Measurements from ENCODE around the gene MERTK.
"Not testable (repeated sequence)": the region's sequence is repeated elsewhere in the genome, so short reads cannot be mapped to it uniquely, and the experiment has no call there.

MERTK gene

GRCh38 chr2:112019569-112019982 is 121.2 kb downstream of the MERTK start:
- DNase-seq: no peak

GRCh38 chr2:112020561-112020960 is 122.2 kb downstream of the MERTK start:
- no peak for DNase-seq

GRCh38 chr2:112021290-112021689 is 122.9 kb downstream of the MERTK start:
- DNase-seq: no peak

- no peak for DNase-seq
Measured at GRCh38 chr2:112021781-112022231, 123.4 kb downstream of the MERTK start.

GRCh38 chr2:112023707-112024106 is 125.3 kb downstream of the MERTK start:
- DNase-seq: no peak

- no peak for DNase-seq
Measured at GRCh38 chr2:112024231-112024630, 125.8 kb downstream of the MERTK start.

GRCh38 chr2:112024896-112025491 is 126.6 kb downstream of the MERTK start:
- no peak for DNase-seq

GRCh38 chr2:112026509-112026908 is 128.1 kb downstream of the MERTK start:
- no peak for DNase-seq

GRCh38 chr2:112027767-112028166 is 129.4 kb downstream of the MERTK start:
- DNase-seq: no peak

GRCh38 chr2:112029164-112029563 is 130.8 kb downstream of the MERTK start:
- no peak for DNase-seq

- peak; percentile 79 for DNase-seq
Measured at GRCh38 chr2:112031473-112032223, 133.2 kb downstream of the MERTK start.

- no peak for DNase-seq
Measured at GRCh38 chr2:112032224-112032586, 133.8 kb downstream of the MERTK start.

GRCh38 chr2:112032689-112033465 is 134.5 kb downstream of the MERTK start:
- peak; percentile 37 for DNase-seq

- DNase-seq: no peak
Measured at GRCh38 chr2:112033600-112033999, 135.2 kb downstream of the MERTK start.

- DNase-seq: no peak
Measured at GRCh38 chr2:112034924-112035323, 136.5 kb downstream of the MERTK start.

- no peak for DNase-seq
Measured at GRCh38 chr2:112035786-112036185, 137.4 kb downstream of the MERTK start.

- not testable (repeated sequence) for DNase-seq
Measured at GRCh38 chr2:112039556-112039955, 141.1 kb downstream of the MERTK start.

- not testable (repeated sequence) for DNase-seq
Measured at GRCh38 chr2:112040066-112040465, 141.7 kb downstream of the MERTK start.

- DNase-seq: not testable (repeated sequence)
Measured at GRCh38 chr2:112041460-112041859, 143.1 kb downstream of the MERTK start.

GRCh38 chr2:112045446-112046014 is 147.1 kb downstream of the MERTK start:
- no peak for DNase-seq

GRCh38 chr2:112046231-112046630 is 147.8 kb downstream of the MERTK start:
- no peak for DNase-seq

- DNase-seq: no peak
Measured at GRCh38 chr2:112047537-112048235, 149.3 kb downstream of the MERTK start.

- no peak for DNase-seq
Measured at GRCh38 chr2:112048236-112048592, 149.8 kb downstream of the MERTK start.

All from DMS 273 treated with DMSO at 0.1 percent for 48 hours (cell line).